Fibroblast of skin of left quadriceps (primary cell): ENCODE measurements around the gene PNPLA7.
"Not testable (repeated sequence)": the region's sequence is repeated elsewhere in the genome, so short reads cannot be mapped to it uniquely, and the experiment has no call there.

Experiments
- DNase-seq, 2 experiments: peaks; one replicate each; pipeline ENCODE4 v3.0.0-alpha.2; 2013; ENCODE audit warnings: low read depth in 2 of 2

The PNPLA7 gene

GRCh38 chr9:137515338-137515724, 34.9 kb downstream of the PNPLA7 start:
- no peak for DNase-seq

GRCh38 chr9:137514691-137515337, 35.4 kb downstream of the PNPLA7 start:
- no peak for DNase-seq

GRCh38 chr9:137513801-137514570, 36.2 kb downstream of the PNPLA7 start:
- DNase-seq = not testable (repeated sequence)

GRCh38 chr9:137513136-137513535, 37.1 kb downstream of the PNPLA7 start:
- DNase-seq = not testable (repeated sequence)

GRCh38 chr9:137511758-137512463, 38.3 kb downstream of the PNPLA7 start:
- no peak for DNase-seq

- not testable (repeated sequence) for DNase-seq
These were observed 39.1 kb downstream of the PNPLA7 start for GRCh38 chr9:137511126-137511525.

GRCh38 chr9:137509198-137509597, 41.0 kb downstream of the PNPLA7 start:
- no peak for DNase-seq

- peak; percentile 63 to 64 for DNase-seq
These were observed 43.5 kb downstream of the PNPLA7 start for GRCh38 chr9:137506702-137507171.

- no peak for DNase-seq
These were observed 43.9 kb downstream of the PNPLA7 start for GRCh38 chr9:137506274-137506673.

GRCh38 chr9:137505421-137506140, 44.6 kb downstream of the PNPLA7 start:
- no peak for DNase-seq

GRCh38 chr9:137504432-137504777, 45.8 kb downstream of the PNPLA7 start:
- DNase-seq = no peak

GRCh38 chr9:137502008-137502911, 47.9 kb downstream of the PNPLA7 start:
- no peak for DNase-seq

- DNase-seq = no peak
These were observed 48.7 kb downstream of the PNPLA7 start for GRCh38 chr9:137501457-137501856.

- no peak for DNase-seq
These were observed 49.4 kb downstream of the PNPLA7 start for GRCh38 chr9:137500666-137501397.

GRCh38 chr9:137499858-137500661, 50.1 kb downstream of the PNPLA7 start:
- DNase-seq = no peak

GRCh38 chr9:137499416-137499815, 50.8 kb downstream of the PNPLA7 start:
- DNase-seq = no peak

GRCh38 chr9:137498720-137499150, 51.5 kb downstream of the PNPLA7 start:
- DNase-seq = no peak

GRCh38 chr9:137497921-137498719, 52.1 kb downstream of the PNPLA7 start:
- DNase-seq = no peak
